Vagina (tissue), 2 donors: ENCODE data around the gene ZNF296.

Experiments
- POLR2A ChIP-seq, 2 donors: fragments of 450-650 bp; IDR thresholded peaks; one replicate each; pipeline ENCODE4 v1.6.1; 2017; ENCODE audit warnings: antibody characterized with exemption in 2 of 2, mild to moderate bottlenecking in 2 of 2, moderate library complexity in 2 of 2
- TF ChIP-seq, protein P1 (sequence below), 3 experiments: fragments of 450-650 bp in 2 of 3; fragments of 200-600 bp in 1 of 3; sonication (generic) in 1 of 3; IDR thresholded peaks; one replicate each; pipeline ENCODE4 v1.5.1; 2017 to 2019; ENCODE audit warnings: antibody characterized with exemption in 3 of 3, mild to moderate bottlenecking in 2 of 3, moderate library complexity in 2 of 3

DNA sequence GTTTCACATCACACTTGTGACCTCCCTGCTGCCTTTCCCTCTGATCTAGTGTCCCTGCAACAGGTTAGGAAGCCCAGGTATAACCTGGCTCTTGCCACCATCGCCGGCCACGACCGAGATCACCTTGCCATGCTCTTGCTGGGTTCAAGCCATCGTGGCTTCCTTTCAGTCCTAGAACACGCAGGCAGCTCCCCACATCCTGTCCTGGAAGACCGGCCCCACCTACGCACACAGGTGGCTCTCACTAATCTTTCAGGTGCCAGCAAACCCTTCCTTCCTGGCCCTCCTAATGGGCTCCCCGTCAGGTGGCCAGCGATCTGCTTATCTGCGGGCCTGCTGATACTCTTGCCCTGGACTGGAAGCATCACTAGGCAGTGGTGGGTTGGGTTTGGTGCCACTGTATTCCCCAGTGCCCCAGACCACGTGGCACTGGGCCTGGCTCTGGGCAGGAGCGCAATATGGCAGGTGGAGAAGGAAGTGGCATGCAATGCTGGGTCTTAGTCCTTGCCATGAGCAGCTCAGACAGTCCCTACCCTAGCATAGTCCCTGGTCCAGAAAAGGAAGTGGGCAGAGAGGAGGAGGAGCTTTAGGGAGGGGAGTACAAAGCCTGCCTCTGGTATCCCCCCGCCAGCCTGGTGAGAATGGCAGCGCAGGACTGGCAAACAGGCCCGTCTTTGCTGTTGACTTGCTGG is 28.5 kb upstream of the ZNF296 start:
- TF ChIP-seq, protein P1, sequence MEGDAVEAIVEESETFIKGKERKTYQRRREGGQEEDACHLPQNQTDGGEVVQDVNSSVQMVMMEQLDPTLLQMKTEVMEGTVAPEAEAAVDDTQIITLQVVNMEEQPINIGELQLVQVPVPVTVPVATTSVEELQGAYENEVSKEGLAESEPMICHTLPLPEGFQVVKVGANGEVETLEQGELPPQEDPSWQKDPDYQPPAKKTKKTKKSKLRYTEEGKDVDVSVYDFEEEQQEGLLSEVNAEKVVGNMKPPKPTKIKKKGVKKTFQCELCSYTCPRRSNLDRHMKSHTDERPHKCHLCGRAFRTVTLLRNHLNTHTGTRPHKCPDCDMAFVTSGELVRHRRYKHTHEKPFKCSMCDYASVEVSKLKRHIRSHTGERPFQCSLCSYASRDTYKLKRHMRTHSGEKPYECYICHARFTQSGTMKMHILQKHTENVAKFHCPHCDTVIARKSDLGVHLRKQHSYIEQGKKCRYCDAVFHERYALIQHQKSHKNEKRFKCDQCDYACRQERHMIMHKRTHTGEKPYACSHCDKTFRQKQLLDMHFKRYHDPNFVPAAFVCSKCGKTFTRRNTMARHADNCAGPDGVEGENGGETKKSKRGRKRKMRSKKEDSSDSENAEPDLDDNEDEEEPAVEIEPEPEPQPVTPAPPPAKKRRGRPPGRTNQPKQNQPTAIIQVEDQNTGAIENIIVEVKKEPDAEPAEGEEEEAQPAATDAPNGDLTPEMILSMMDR (IDR thresholded peaks at IDR 0.05) = no peak
- no peak for TF ChIP-seq POLR2A (IDR thresholded peaks at IDR 0.05)
